ENCODE measurements around the gene UCMA.

The UCMA gene

DNA sequence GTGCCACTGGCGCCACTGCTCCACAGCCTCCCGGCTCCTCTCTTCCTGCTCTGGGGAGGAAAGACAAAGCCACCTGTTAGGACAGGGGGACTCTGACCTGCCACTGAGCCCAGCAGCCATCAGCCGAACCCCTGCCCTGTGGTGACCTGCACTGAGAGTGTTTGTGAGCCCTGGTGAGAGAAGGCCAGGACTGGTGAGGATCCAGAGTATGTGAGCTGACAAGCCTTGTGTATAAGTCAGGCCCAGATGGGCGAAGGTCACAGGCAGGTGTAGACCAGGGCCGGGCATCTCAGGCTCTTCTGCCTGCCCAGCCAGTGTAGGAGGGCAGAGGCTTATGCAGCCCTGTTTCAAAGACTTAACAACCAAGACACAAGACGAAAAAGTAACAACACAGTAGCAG, 12.0 kb downstream of the UCMA start:
- peaks cover 2% of the 10 kb centered on the region for H3K9me3 Mint-ChIP-seq
- TF ChIP-seq, protein P1, sequence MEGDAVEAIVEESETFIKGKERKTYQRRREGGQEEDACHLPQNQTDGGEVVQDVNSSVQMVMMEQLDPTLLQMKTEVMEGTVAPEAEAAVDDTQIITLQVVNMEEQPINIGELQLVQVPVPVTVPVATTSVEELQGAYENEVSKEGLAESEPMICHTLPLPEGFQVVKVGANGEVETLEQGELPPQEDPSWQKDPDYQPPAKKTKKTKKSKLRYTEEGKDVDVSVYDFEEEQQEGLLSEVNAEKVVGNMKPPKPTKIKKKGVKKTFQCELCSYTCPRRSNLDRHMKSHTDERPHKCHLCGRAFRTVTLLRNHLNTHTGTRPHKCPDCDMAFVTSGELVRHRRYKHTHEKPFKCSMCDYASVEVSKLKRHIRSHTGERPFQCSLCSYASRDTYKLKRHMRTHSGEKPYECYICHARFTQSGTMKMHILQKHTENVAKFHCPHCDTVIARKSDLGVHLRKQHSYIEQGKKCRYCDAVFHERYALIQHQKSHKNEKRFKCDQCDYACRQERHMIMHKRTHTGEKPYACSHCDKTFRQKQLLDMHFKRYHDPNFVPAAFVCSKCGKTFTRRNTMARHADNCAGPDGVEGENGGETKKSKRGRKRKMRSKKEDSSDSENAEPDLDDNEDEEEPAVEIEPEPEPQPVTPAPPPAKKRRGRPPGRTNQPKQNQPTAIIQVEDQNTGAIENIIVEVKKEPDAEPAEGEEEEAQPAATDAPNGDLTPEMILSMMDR (IDR thresholded peaks at IDR 0.05; ENCODE audit: unreplicated experiment in 3 of 3), result no peak
- H3K4me3 Mint-ChIP-seq, result no peak overlapping the region
- H3K27ac Mint-ChIP-seq, result no peak overlapping the region
- H3K4me1 Mint-ChIP-seq, result peaks cover 6% of the 10 kb centered on the region
- peaks cover 4% of the 10 kb centered on the region for H3K36me3 Mint-ChIP-seq (ENCODE audit: low read depth)
- H3K27me3 Mint-ChIP-seq (ENCODE audit: low read depth), result peaks cover 3% of the 10 kb centered on the region

DNA sequence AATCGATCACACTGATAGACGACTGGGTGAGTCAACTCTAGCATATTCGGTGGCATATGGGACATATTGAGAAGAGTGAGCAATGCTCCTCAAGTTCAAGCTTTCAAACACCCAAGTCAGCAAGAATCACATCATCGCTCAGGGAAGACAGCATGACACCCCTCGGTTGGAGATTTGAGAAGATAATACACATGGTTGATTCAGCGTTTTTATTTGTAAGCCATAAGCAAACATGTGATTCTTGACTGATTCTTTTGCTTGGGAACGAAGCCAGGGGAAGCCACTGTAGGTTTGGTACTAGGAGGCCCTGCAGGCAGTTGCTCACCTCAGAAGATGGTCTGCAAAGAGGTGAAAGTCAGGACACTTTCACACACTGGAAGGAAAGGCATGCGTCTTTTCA, 12.6 kb downstream of the UCMA start:
- Mint-ChIP-seq H3K27me3 (ENCODE audit: low read depth) (peaks cover 3% of the 10 kb centered on the region), H3K9me3 (peaks cover 2% of the 10 kb centered on the region), H3K4me3 (no peak overlapping the region), H3K27ac (no peak overlapping the region), H3K4me1 (peaks cover 6% of the 10 kb centered on the region), H3K36me3 (ENCODE audit: low read depth) (peaks cover 4% of the 10 kb centered on the region)
- TF ChIP-seq, protein P1 (IDR thresholded peaks at IDR 0.05; ENCODE audit: unreplicated experiment in 3 of 3), result no peak

DNA sequence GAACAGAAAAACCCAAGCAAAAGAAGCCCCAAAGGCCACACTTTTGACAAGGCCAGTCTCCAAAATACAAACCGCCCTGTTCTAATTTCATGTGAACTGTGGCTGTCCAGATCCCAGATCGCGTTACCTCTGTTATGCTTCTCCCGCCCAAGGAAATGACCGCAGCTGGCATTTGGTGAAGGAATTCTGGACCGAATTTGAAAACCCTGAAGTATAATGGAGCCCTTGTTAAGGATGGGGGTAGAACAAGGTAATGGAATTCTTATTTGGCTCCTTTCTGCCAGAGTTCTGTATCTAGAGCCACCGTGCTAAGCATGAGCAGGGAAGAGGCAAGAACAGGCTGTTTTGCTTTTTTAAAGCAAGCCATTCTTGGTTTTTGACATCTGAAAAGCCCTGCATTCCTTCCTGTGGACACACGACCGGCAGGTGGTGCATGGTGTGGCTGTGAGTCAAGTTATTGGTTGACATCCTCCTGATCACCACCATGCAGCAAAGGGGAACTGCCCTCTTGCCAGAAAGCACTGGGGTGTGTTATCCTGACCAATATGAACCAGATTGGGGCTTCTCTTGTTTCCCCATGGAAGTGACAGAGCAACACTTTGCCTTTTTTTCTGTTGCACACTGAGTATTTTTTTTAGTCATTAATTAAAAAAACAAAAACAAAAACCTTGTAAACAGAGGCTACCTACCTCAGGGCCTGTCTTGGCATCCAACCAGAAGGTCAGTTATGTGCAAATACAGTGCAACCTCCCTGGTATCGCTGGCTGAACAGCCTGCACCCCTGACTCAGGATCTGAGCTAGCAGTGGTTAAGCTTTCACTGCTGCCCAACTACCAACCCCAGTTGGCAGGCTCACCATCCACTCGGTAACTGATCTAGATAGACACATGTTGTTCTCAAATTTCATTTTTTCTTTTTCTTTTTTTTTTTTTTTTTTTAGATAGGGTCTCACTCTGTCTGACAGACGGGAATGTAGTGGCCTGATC, 14.2 kb downstream of the UCMA start:
- Mint-ChIP-seq H3K27me3 (ENCODE audit: low read depth) (peaks cover 3% of the 10 kb centered on the region), H3K4me1 (peaks cover 6% of the 10 kb centered on the region), H3K36me3 (ENCODE audit: low read depth) (peaks cover 4% of the 10 kb centered on the region), H3K4me3 (no peak overlapping the region), H3K9me3 (peaks cover 4% of the 10 kb centered on the region), H3K27ac (no peak overlapping the region)
- TF ChIP-seq, protein P1 (IDR thresholded peaks at IDR 0.05; ENCODE audit: unreplicated experiment in 3 of 3), result no peak

DNA sequence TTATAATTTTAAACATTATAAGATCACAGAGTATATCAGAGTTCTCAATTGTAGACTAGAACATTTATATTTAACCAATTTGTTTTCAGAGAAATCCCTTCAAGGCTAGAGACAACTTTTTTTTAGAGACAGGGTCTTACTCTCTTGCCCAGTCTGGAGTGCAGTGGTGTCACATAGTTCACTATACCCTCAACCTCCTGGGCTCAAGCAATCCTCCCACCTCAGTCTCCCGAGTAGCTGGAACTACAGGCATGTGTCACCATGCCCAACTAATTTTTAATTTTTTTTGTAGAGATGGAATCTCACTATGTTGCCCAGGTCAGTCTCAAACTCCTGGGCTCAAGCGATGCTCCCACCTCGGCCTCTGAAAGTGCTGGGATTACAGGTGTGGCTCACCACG, 15.3 kb downstream of the UCMA start:
- TF ChIP-seq, protein P1 (IDR thresholded peaks at IDR 0.05; ENCODE audit: unreplicated experiment in 3 of 3), result no peak
- H3K9me3 Mint-ChIP-seq, result peaks cover 4% of the 10 kb centered on the region
- peaks cover 10% of the 10 kb centered on the region for H3K36me3 Mint-ChIP-seq (ENCODE audit: low read depth)
- H3K27me3 Mint-ChIP-seq (ENCODE audit: low read depth), result peaks cover 3% of the 10 kb centered on the region
- H3K27ac Mint-ChIP-seq, result no peak overlapping the region
- H3K4me3 Mint-ChIP-seq, result no peak overlapping the region
- peaks cover 6% of the 10 kb centered on the region for H3K4me1 Mint-ChIP-seq

DNA sequence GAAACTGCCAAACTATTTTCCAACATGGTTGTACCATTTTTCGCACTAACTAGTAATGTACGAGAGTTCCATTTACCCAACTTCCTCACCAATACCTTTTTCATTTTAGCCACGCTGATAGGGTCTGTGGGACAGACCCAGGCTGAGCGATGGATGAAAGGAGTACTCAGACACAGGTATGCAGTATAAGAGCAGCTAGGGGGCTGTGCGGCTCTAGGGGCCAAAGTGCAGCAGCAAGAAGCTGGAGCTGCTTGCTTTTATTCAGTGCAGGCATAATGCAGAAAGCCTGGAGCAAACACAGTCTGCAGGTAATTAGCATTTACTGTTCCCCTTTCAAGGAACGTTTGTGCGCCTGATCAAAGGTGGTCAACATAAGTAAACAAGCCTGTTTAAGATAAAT, 21.0 kb downstream of the UCMA start:
- Mint-ChIP-seq H3K36me3 (ENCODE audit: low read depth) (peaks cover 22% of the 10 kb centered on the region), H3K4me1 (no peaks in the 10 kb centered on the region), H3K4me3 (no peak overlapping the region), H3K27ac (no peak overlapping the region), H3K27me3 (ENCODE audit: low read depth) (no peaks in the 10 kb centered on the region), H3K9me3 (peaks cover 8% of the 10 kb centered on the region)
- TF ChIP-seq, protein P1 (IDR thresholded peaks at IDR 0.05; ENCODE audit: unreplicated experiment in 3 of 3), result no peak
